Glutamatergic neuron (in vitro differentiated cells): Measurements from ENCODE around the gene ATG10. TPM values are rescaled to one million over a fixed set of nuclear protein-coding genes. Genes with fewer than 3 reads are reported as not detected.
"Not testable (repeated sequence)": the region's sequence is repeated elsewhere in the genome, so short reads cannot be mapped to it uniquely, and the experiment has no call there.

Experiments
- DNase-seq: peaks from one replicate; pipeline ENCODE4 v3.0.0; 2022
- H3K27ac Mint-ChIP-seq: one replicate; pipeline ENCODE4 v1.8.0; 2020; ENCODE audit warnings: mild to moderate bottlenecking, mixed read lengths, inconsistent platforms; ENCODE audit not compliant: unreplicated experiment
- H3K27me3 Mint-ChIP-seq: one replicate; pipeline ENCODE4 v1.8.0; 2020; ENCODE audit warnings: mild to moderate bottlenecking, moderate library complexity, mixed read lengths, inconsistent platforms; ENCODE audit not compliant: unreplicated experiment
- H3K36me3 Mint-ChIP-seq: one replicate; pipeline ENCODE4 v1.8.0; 2020; ENCODE audit warnings: mild to moderate bottlenecking, mixed read lengths, inconsistent platforms; ENCODE audit not compliant: unreplicated experiment
- H3K4me1 Mint-ChIP-seq: one replicate; pipeline ENCODE4 v1.8.0; 2020; ENCODE audit warnings: mild to moderate bottlenecking, low read depth, mixed read lengths, inconsistent platforms; ENCODE audit not compliant: unreplicated experiment
- H3K4me3 Mint-ChIP-seq: one replicate; pipeline ENCODE4 v1.8.0; 2020; ENCODE audit warnings: mild to moderate bottlenecking, mixed read lengths, inconsistent platforms; ENCODE audit not compliant: unreplicated experiment
- H3K9me3 Mint-ChIP-seq: one replicate; pipeline ENCODE4 v1.8.0; 2020; ENCODE audit warnings: mild to moderate bottlenecking, moderate library complexity, mixed read lengths, inconsistent platforms; ENCODE audit not compliant: unreplicated experiment
- CTCF ChIP-seq: fragments of 200-600 bp; sonication (generic); IDR thresholded peaks from one replicate; pipeline ENCODE4 v1.5.0; 2021; ENCODE audit not compliant: partially characterized antibody, unreplicated experiment
- total RNA-seq: library from RNA; stranded (reverse); fragmentation: NEBNext Ultra II Directional; extraction: Animal tissue kit (Norgen Biotek cat#: 25700); gene quantifications from one replicate; pipeline ENCODE4 v1.2.1, GENCODE V29; 2021; ENCODE audit not compliant: unreplicated experiment

ATG10 gene
- total RNA-seq, 1 donor from 2014 or later, result 12.1 TPM

- Mint-ChIP-seq H3K36me3 (no peaks in the 10 kb centered on the region), H3K4me3 (no peak overlapping the region), H3K4me1 (peaks cover 21% of the 10 kb centered on the region), H3K27ac (no peak overlapping the region), H3K27me3 (peaks cover 2% of the 10 kb centered on the region), H3K9me3 (peaks cover 2% of the 10 kb centered on the region)
- TF ChIP-seq CTCF, result no peak
- DNase-seq, result no peak
These were observed 85.2 kb downstream of the ATG10 start for GRCh38 chr5:82057051-82057450.

GRCh38 chr5:82058710-82059109 lies 86.9 kb downstream of the ATG10 start:
- Mint-ChIP-seq H3K27me3 (no peaks in the 10 kb centered on the region), H3K27ac (peak overlapping the region; percentile 73), H3K9me3 (peaks cover 2% of the 10 kb centered on the region), H3K36me3 (no peaks in the 10 kb centered on the region), H3K4me3 (peak overlapping the region; percentile 7), H3K4me1 (peaks cover 21% of the 10 kb centered on the region)
- TF ChIP-seq CTCF, result no peak
- no peak for DNase-seq

GRCh38 chr5:82066791-82067190 lies 95.0 kb downstream of the ATG10 start:
- Mint-ChIP-seq H3K4me3 (no peak overlapping the region), H3K9me3 (no peaks in the 10 kb centered on the region), H3K27ac (no peak overlapping the region), H3K27me3 (no peaks in the 10 kb centered on the region), H3K36me3 (no peaks in the 10 kb centered on the region), H3K4me1 (no peaks in the 10 kb centered on the region)
- DNase-seq, result no peak
- TF ChIP-seq CTCF, result no peak

GRCh38 chr5:82068042-82068441 lies 96.2 kb downstream of the ATG10 start:
- not testable (repeated sequence) for H3K9me3 Mint-ChIP-seq, H3K27me3 Mint-ChIP-seq, H3K4me3 Mint-ChIP-seq, DNase-seq, H3K4me1 Mint-ChIP-seq, H3K27ac Mint-ChIP-seq, H3K36me3 Mint-ChIP-seq

GRCh38 chr5:82068723-82069122 lies 96.9 kb downstream of the ATG10 start:
- Mint-ChIP-seq H3K27me3 (peaks cover 6% of the 10 kb centered on the region), H3K36me3 (no peaks in the 10 kb centered on the region), H3K27ac (no peak overlapping the region), H3K4me3 (no peak overlapping the region), H3K9me3 (peaks cover 7% of the 10 kb centered on the region), H3K4me1 (peaks cover 13% of the 10 kb centered on the region)
- TF ChIP-seq CTCF, result no peak
- DNase-seq, result no peak

- TF ChIP-seq CTCF, result no peak
These were observed 100.3 kb downstream of the ATG10 start for GRCh38 chr5:82072138-82072537.

More at GRCh38 chr5:82072138-82072537, 100.3 kb downstream of the ATG10 start:
- peaks cover 31% of the 10 kb centered on the region for H3K4me1 Mint-ChIP-seq
- no peaks in the 10 kb centered on the region for H3K36me3 Mint-ChIP-seq
- peaks cover 7% of the 10 kb centered on the region for H3K9me3 Mint-ChIP-seq
- DNase-seq, result no peak
- peaks cover 6% of the 10 kb centered on the region for H3K27me3 Mint-ChIP-seq
- no peak overlapping the region for H3K27ac Mint-ChIP-seq
- no peak overlapping the region for H3K4me3 Mint-ChIP-seq
